Measurements from ENCODE around the gene MAP3K13.
A peak's percentile ranks its signal among the peaks of the same experiment; 100 is the strongest.
"Not testable (repeated sequence)": the region's sequence is repeated elsewhere in the genome, so short reads cannot be mapped to it uniquely, and the experiment has no call there.

Gene MAP3K13

GRCh38 chr3:185442031-185442430 lies 79.1 kb downstream of the MAP3K13 start:
- FAIRE-seq (no peak), DNase-seq (ENCODE audit: insufficient read length, low spot score) (no peak)

GRCh38 chr3:185444329-185444728 lies 81.4 kb downstream of the MAP3K13 start:
- FAIRE-seq = no peak
- DNase-seq (ENCODE audit: insufficient read length, low spot score) = no peak

GRCh38 chr3:185448107-185448506 lies 85.2 kb downstream of the MAP3K13 start:
- no peak for FAIRE-seq
- DNase-seq (ENCODE audit: insufficient read length, low spot score) = no peak

GRCh38 chr3:185451432-185451831 lies 88.5 kb downstream of the MAP3K13 start:
- DNase-seq (ENCODE audit: insufficient read length, low spot score); FAIRE-seq: not testable (repeated sequence)

- FAIRE-seq = no peak
Observed at GRCh38 chr3:185457376-185457775, 94.4 kb downstream of the MAP3K13 start.

GRCh38 chr3:185460309-185460708 lies 97.4 kb downstream of the MAP3K13 start:
- DNase-seq (ENCODE audit: insufficient read length, low spot score) (no peak), FAIRE-seq (no peak)

More at GRCh38 chr3:185457376-185457775, 94.4 kb downstream of the MAP3K13 start:
- no peak for DNase-seq (ENCODE audit: insufficient read length, low spot score)

GRCh38 chr3:185460719-185461350 lies 97.9 kb downstream of the MAP3K13 start:
- no peak for FAIRE-seq

GRCh38 chr3:185465471-185465870 lies 102.5 kb downstream of the MAP3K13 start:
- DNase-seq (ENCODE audit: insufficient read length, low spot score) = no peak
- no peak for FAIRE-seq

More at GRCh38 chr3:185460719-185461350, 97.9 kb downstream of the MAP3K13 start:
- DNase-seq (ENCODE audit: insufficient read length, low spot score) = peak; percentile 40

GRCh38 chr3:185466123-185466522 lies 103.2 kb downstream of the MAP3K13 start:
- not testable (repeated sequence) for DNase-seq (ENCODE audit: insufficient read length, low spot score); FAIRE-seq

- FAIRE-seq (no peak), DNase-seq (ENCODE audit: insufficient read length, low spot score) (no peak)
Observed at GRCh38 chr3:185469542-185469941, 106.6 kb downstream of the MAP3K13 start.

- FAIRE-seq (no peak), DNase-seq (ENCODE audit: insufficient read length, low spot score) (no peak)
Observed at GRCh38 chr3:185470323-185470722, 107.4 kb downstream of the MAP3K13 start.

- DNase-seq (ENCODE audit: insufficient read length, low spot score) (no peak), FAIRE-seq (no peak)
Observed at GRCh38 chr3:185473290-185473815, 110.4 kb downstream of the MAP3K13 start.

GRCh38 chr3:185474922-185475321 lies 112.0 kb downstream of the MAP3K13 start:
- FAIRE-seq; DNase-seq (ENCODE audit: insufficient read length, low spot score): not testable (repeated sequence)

- FAIRE-seq (no peak), DNase-seq (ENCODE audit: insufficient read length, low spot score) (no peak)
Observed at GRCh38 chr3:185477316-185477715, 114.4 kb downstream of the MAP3K13 start.

- FAIRE-seq (no peak), DNase-seq (ENCODE audit: insufficient read length, low spot score) (no peak)
Observed at GRCh38 chr3:185479373-185479945, 116.5 kb downstream of the MAP3K13 start.

- FAIRE-seq (no peak), DNase-seq (ENCODE audit: insufficient read length, low spot score) (no peak)
Observed at GRCh38 chr3:185484296-185484695, 121.4 kb downstream of the MAP3K13 start.

GRCh38 chr3:185486394-185486793 lies 123.5 kb downstream of the MAP3K13 start:
- FAIRE-seq = no peak
- no peak for DNase-seq (ENCODE audit: insufficient read length, low spot score)

GRCh38 chr3:185488465-185488864 lies 125.5 kb downstream of the MAP3K13 start:
- DNase-seq (ENCODE audit: insufficient read length, low spot score) (no peak), FAIRE-seq (no peak)

- no peak for DNase-seq (ENCODE audit: insufficient read length, low spot score)
- no peak for FAIRE-seq
Observed at GRCh38 chr3:185489462-185489861, 126.5 kb downstream of the MAP3K13 start.

GRCh38 chr3:185490241-185490640 lies 127.3 kb downstream of the MAP3K13 start:
- no peak for DNase-seq (ENCODE audit: insufficient read length, low spot score)
- FAIRE-seq = no peak

- DNase-seq (ENCODE audit: insufficient read length, low spot score) = peak; percentile 92
- peak; percentile 62 for FAIRE-seq
Observed at GRCh38 chr3:185498503-185499396, 135.8 kb downstream of the MAP3K13 start, which contains the start of gene TMEM41A. TSS of gene TMEM41A (minus strand) at chr3:185499035. CDS start at chr3:185498961, 74 bp downstream.

Data from HTR-8/SVneo (cell line).